GM12878 (cell line): ENCODE results near the gene PRSS8. TPM values are rescaled to one million over a fixed set of nuclear protein-coding genes. Genes with fewer than 3 reads are reported as not detected.
A peak's percentile ranks its signal among the peaks of the same experiment; 100 is the strongest.

Experiments used
- ATF7 ChIP-seq: fragments of 450-650 bp; IDR thresholded peaks from 2 replicates; pipeline ENCODE4 v1.6.1; 2016; ENCODE audit warnings: low read depth, mild to moderate bottlenecking
- BRCA1 ChIP-seq: IDR thresholded peaks from 2 replicates; pipeline ENCODE4 v1.6.1; 2011; ENCODE audit warnings: low read depth, low read length, improper control_type of control experiment
- CBX3 ChIP-seq: fragments of 200-600 bp; sonication (generic); IDR thresholded peaks from 2 replicates; pipeline ENCODE4 v1.6.1; 2016; ENCODE audit warnings: low read depth, borderline replicate concordance
- CREB1 ChIP-seq: IDR thresholded peaks from 2 replicates; pipeline ENCODE4 v1.6.1; 2012; ENCODE audit warnings: low read depth, mild to moderate bottlenecking, inconsistent platforms
- E2F4 ChIP-seq: IDR thresholded peaks from 2 replicates; pipeline ENCODE4 v1.6.1; 2012; ENCODE audit warnings: low read depth, low read length, improper control_type of control experiment
- E4F1 ChIP-seq: fragments of 450-650 bp; IDR thresholded peaks from 2 replicates; pipeline ENCODE4 v1.6.1; 2018; ENCODE audit warnings: borderline replicate concordance, mild to moderate bottlenecking; ENCODE audit not compliant: partially characterized antibody
- EZH2 ChIP-seq: IDR thresholded peaks from 2 replicates; pipeline ENCODE4 v1.6.1; 2012; ENCODE audit warnings: low read depth, mild to moderate bottlenecking, control low read depth, inconsistent platforms, low read length, borderline replicate concordance; ENCODE audit not compliant: control insufficient read depth
- GABPA ChIP-seq: IDR thresholded peaks from 2 replicates; pipeline ENCODE4 v1.6.1; 2014; ENCODE audit warnings: antibody characterized with exemption, low read depth, mild to moderate bottlenecking, inconsistent platforms
- GATAD2B ChIP-seq: fragments of 450-650 bp; conservative IDR thresholded peaks from 2 replicates; pipeline ENCODE4 v1.6.1; 2017; ENCODE audit warnings: low read depth, mild to moderate bottlenecking, moderate library complexity
- HDAC6 ChIP-seq: fragments of 200-600 bp; sonication (generic); IDR thresholded peaks from one replicate; pipeline ENCODE4 v1.8.0; 2017; ENCODE audit warnings: antibody characterized with exemption; ENCODE audit not compliant: unreplicated experiment
- IKZF1 ChIP-seq: fragments of 450-650 bp; conservative IDR thresholded peaks from 2 replicates; pipeline ENCODE4 v1.6.1; 2017; ENCODE audit warnings: antibody characterized with exemption, mild to moderate bottlenecking
- MXI1 ChIP-seq: fragments of 150-350 bp; IDR thresholded peaks from 2 replicates; pipeline ENCODE4 v1.6.1; 2011; ENCODE audit warnings: low read depth, mild to moderate bottlenecking, inconsistent platforms, low read length, improper control_type of control experiment
- NBN ChIP-seq: fragments of 450-650 bp; IDR thresholded peaks from 2 replicates; pipeline ENCODE4 v1.6.1; 2016
- POU2F2 ChIP-seq: IDR thresholded peaks from 3 replicates; pipeline ENCODE4 v1.6.1; 2011; ENCODE audit warnings: low read depth, mild to moderate bottlenecking, low read length, borderline replicate concordance
- PRDM15 ChIP-seq: fragments of 450-650 bp; formaldehyde crosslinking; IDR thresholded peaks from 2 replicates; pipeline ENCODE4 v1.4.0; 2020; ENCODE audit warnings: mild to moderate bottlenecking, moderate library complexity
- RBBP5 ChIP-seq: fragments of 200-600 bp; sonication (generic); conservative IDR thresholded peaks from 2 replicates; pipeline ENCODE4 v1.6.1; 2016
- SREBF1 ChIP-seq: IDR thresholded peaks from 2 replicates; pipeline ENCODE4 v1.6.1; 2012; ENCODE audit warnings: mild to moderate bottlenecking, low read length
- WRNIP1 ChIP-seq: IDR thresholded peaks from 2 replicates; pipeline ENCODE4 v1.6.1; 2011; ENCODE audit warnings: low read depth, low read length, improper control_type of control experiment, borderline replicate concordance
- YBX1 ChIP-seq: fragments of 450-650 bp; IDR thresholded peaks from 2 replicates; pipeline ENCODE4 v1.6.1; 2016; ENCODE audit warnings: antibody characterized with exemption
- ZNF592 ChIP-seq: fragments of 450-650 bp; IDR thresholded peaks from 2 replicates; pipeline ENCODE4 v1.6.1; 2017; ENCODE audit warnings: mild to moderate bottlenecking, moderate library complexity
- polyA plus RNA-seq, 11 experiments: library from polyadenylated mRNA; depleted of rRNA in 4 of 11; unstranded in 6 of 11; stranded (reverse) in 5 of 11; fragments of >200 nt; fragmentation: Nextera tagmentation in 4 of 11; fragmentation: Illumina TruSeq in 1 of 11; extraction: Ambion mirVana in 4 of 11; extraction: Trizol in 1 of 11; gene quantifications; 1 replicate in 1 of 11; 2 replicates in 10 of 11; pipeline versions ENCODE4 v1.2.1 to v1.2.3, GENCODE V29; 2011 to 2016; ENCODE audit warnings: inconsistent platforms in 2 of 11, missing spikeins in 2 of 11, low read depth in 1 of 11
- total RNA-seq, 4 experiments: library from RNA; depleted of rRNA in 3 of 4; stranded (reverse); fragments of >200 nt in 3 of 4; fragmentation: Illumina TruSeq in 1 of 4; extraction: Trizol in 1 of 4; gene quantifications; 2 replicates each; pipeline versions ENCODE4 v1.2.1 to v1.2.3, GENCODE V29; 2013 to 2021

The PRSS8 gene
- total and polyA plus RNA-seq, 10 of the 15 experiments (the other 5 are each of a cell fraction or from before 2014, with no cell fraction given): 0.33 to 0.58 TPM; not detected in 8

GRCh38 chr16:31179219-31179746, 43.8 kb upstream of the PRSS8 start (continued):
- TF ChIP-seq GATAD2B: 0 out of 2 replicates have a peak, but pooled peaks have one; percentile 21
- 0 out of 2 replicates have a peak, but pooled peaks have one; percentile 33 for TF ChIP-seq MXI1
- no peak for TF ChIP-seq PRDM15 (CRISPR knock-in tag)
- no peak for TF ChIP-seq GABPA
- no peak for TF ChIP-seq ZNF592
- TF ChIP-seq HDAC6: no peak
- peak; percentile 2; the same call in 1 of the 2 replicates for TF ChIP-seq NBN
- no peak for TF ChIP-seq E4F1
- no peak for TF ChIP-seq CREB1
- TF ChIP-seq WRNIP1: no peak
- no peak for TF ChIP-seq ATF7
- TF ChIP-seq POU2F2: peak; percentile 61; the same call in 2 of the 3 replicates
- TF ChIP-seq IKZF1: peak; percentile 90; the same call in 1 of the 2 replicates
- TF ChIP-seq BRCA1: no peak
- TF ChIP-seq E2F4: no peak
- TF ChIP-seq YBX1: no peak
- no peak for TF ChIP-seq EZH2
- TF ChIP-seq SREBF1: no peak
- TF ChIP-seq RBBP5: 0 out of 2 replicates have a peak, but pooled peaks have one; percentile 35
- TF ChIP-seq CBX3: no peak
